Kidney (tissue), 14 donors: ENCODE measurements around the gene POU2F3. TPM values are rescaled to one million over a fixed set of nuclear protein-coding genes. Genes with fewer than 3 reads are reported as not detected.

ENCODE experiments used
- DNase-seq, 5 donors: peaks; one replicate each; pipeline ENCODE4 v3.0.0-alpha.2; 2013 to 2020
- FAIRE-seq: peaks from 2 replicates; lab custom pipeline; 2012; peaks lifted over from hg19 to GRCh38; lab: Jason Lieb, UNC
- H3K27ac ChIP-seq, 2 donors: one replicate each; pipeline ENCODE4 v1.7.0; 2013; ENCODE audit warnings: low read depth in 2 of 2, low read length in 2 of 2, inconsistent platforms in 1 of 2
- H3K27me3 ChIP-seq: one replicate; pipeline ENCODE4 v1.7.1; 2013; ENCODE audit warnings: low read length, inconsistent platforms; ENCODE audit not compliant: control insufficient read depth, insufficient read depth
- H3K36me3 ChIP-seq, 3 donors: one replicate each; pipeline versions ENCODE4 v1.7.0 to v1.7.1; 2013; ENCODE audit warnings: low read length in 3 of 3, control low read depth in 1 of 3, inconsistent platforms in 1 of 3; ENCODE audit not compliant: insufficient read depth in 3 of 3, control insufficient read depth in 2 of 3
- H3K4me1 ChIP-seq, 3 donors: one replicate each; pipeline versions ENCODE4 v1.7.0 to v1.7.1; 2013; ENCODE audit warnings: low read length in 3 of 3, inconsistent platforms in 1 of 3, low read depth in 1 of 3; ENCODE audit not compliant: control insufficient read depth in 2 of 3, insufficient read depth in 2 of 3
- H3K4me3 ChIP-seq, 3 donors: one replicate each; pipeline versions ENCODE4 v1.7.0 to v1.8.1; 2013; ENCODE audit warnings: low read length in 3 of 3, control low read depth in 1 of 3, inconsistent platforms in 1 of 3
- H3K9ac ChIP-seq, 3 donors: one replicate each; pipeline versions ENCODE4 v1.7.0 to v1.7.1; 2013; ENCODE audit warnings: low read length in 3 of 3, control low read depth in 1 of 3, inconsistent platforms in 1 of 3
- H3K9me3 ChIP-seq, 3 donors: one replicate each; pipeline versions ENCODE4 v1.7.0 to v1.7.1; 2013; ENCODE audit warnings: low read length in 3 of 3, control low read depth in 1 of 3, inconsistent platforms in 1 of 3; ENCODE audit not compliant: control insufficient read depth in 2 of 3, insufficient read depth in 1 of 3
- CTCF ChIP-seq: IDR thresholded peaks from 3 replicates; pipeline ENCODE4 v1.5.1; 2012; ENCODE audit warnings: mild to moderate bottlenecking, moderate library complexity, borderline replicate concordance; ENCODE audit not compliant: insufficient read depth; ENCODE audit errors: extremely low read depth
- intact Hi-C: fragments of 100-400 bp; cut with DNase I; formaldehyde crosslinking; loops from one replicate; pipeline ENCODE4 v1.11.1; 2022
- polyA plus RNA-seq: library from polyadenylated mRNA; stranded (reverse); fragments of 350-450 nt; fragmentation: Illumina TruSeq; extraction: RNeasy Lipid Tissue Mini Kit (QIAGEN cat#74804); gene quantifications from one replicate; pipeline ENCODE4 v1.2.3, GENCODE V29; 2014; ENCODE audit warnings: low read depth, low replicate concordance; ENCODE audit not compliant: insufficient read depth
- total RNA-seq: library from RNA; stranded (reverse); fragmentation: NEBNext Ultra II Directional; extraction: Animal tissue kit (Norgen Biotek cat#: 25700); gene quantifications from one replicate; pipeline ENCODE4 v1.2.1, GENCODE V29; 2021
- donor health status: control.
- donor health status: control.
- donor health status: control.
- donor health status: control.
- donor health status: control.
- donor health status: DM: yes; HTN: yes; CAD: no.
- donor health status: Normal renal cell carcinoma (clear cell type).

POU2F3 gene
- total and polyA plus RNA-seq, 2 donors from 2014 or later: 0.85 to 1.2 TPM

GRCh38 chr11:120346233-120346632 lies 106.3 kb downstream of the POU2F3 start:
- Histone ChIP-seq H3K36me3 (no peaks in the 10 kb centered on the region), H3K27ac (no peak overlapping the region), H3K4me3 (no peak overlapping the region), H3K4me1 (peaks cover 0 to 37% (median 10%) of the 10 kb centered on the region in 3 donors), H3K9me3 (no peaks in the 10 kb centered on the region), H3K27me3 (no peaks in the 10 kb centered on the region), H3K9ac (no peak overlapping the region)
- DNase-seq (no peak), FAIRE-seq (no peak)
- intact Hi-C loops: no loop called here
- TF ChIP-seq CTCF: no peak

GRCh38 chr11:120350637-120351036 lies 110.7 kb downstream of the POU2F3 start:
- Histone ChIP-seq H3K4me1 (peaks cover 0 to 9% (median 6%) of the 10 kb centered on the region in 3 donors), H3K4me3 (no peak overlapping the region), H3K9ac (no peak overlapping the region), H3K36me3 (no peaks in the 10 kb centered on the region), H3K27me3 (no peaks in the 10 kb centered on the region), H3K27ac (no peak overlapping the region), H3K9me3 (no peaks in the 10 kb centered on the region)
- no peak for FAIRE-seq
- no peak for DNase-seq
- no peak for TF ChIP-seq CTCF
- intact Hi-C loops: no loop called here

GRCh38 chr11:120352405-120352804 lies 112.5 kb downstream of the POU2F3 start:
- Histone ChIP-seq H3K27me3 (no peaks in the 10 kb centered on the region), H3K27ac (no peak overlapping the region), H3K36me3 (no peaks in the 10 kb centered on the region), H3K4me1 (no peaks in the 10 kb centered on the region), H3K9me3 (no peaks in the 10 kb centered on the region), H3K9ac (no peak overlapping the region), H3K4me3 (no peak overlapping the region)
- no peak for DNase-seq
- no peak for TF ChIP-seq CTCF
- FAIRE-seq: no peak
- intact Hi-C loops: no loop called here

GRCh38 chr11:120354068-120354467 lies 114.1 kb downstream of the POU2F3 start:
- H3K9ac ChIP-seq: no peak overlapping the region
- no peaks in the 10 kb centered on the region for H3K9me3 ChIP-seq
- no peak overlapping the region for H3K4me3 ChIP-seq
- DNase-seq: no peak
- H3K27ac ChIP-seq: no peak overlapping the region
- H3K27me3 ChIP-seq: no peaks in the 10 kb centered on the region
- peaks cover 0 to 2% (median 2%) of the 10 kb centered on the region in 3 donors for H3K4me1 ChIP-seq
- intact Hi-C loops: no loop called here
- no peak for FAIRE-seq
- no peaks in the 10 kb centered on the region for H3K36me3 ChIP-seq
- TF ChIP-seq CTCF: no peak
